ENCODE results near the gene GTF3A.

GTF3A gene

GRCh38 chr13:27448308-27448707, 23.9 kb downstream of the GTF3A start:
- no peak for DNase-seq (ENCODE audit: low spot score)

- no peak for DNase-seq (ENCODE audit: low spot score)
Observed at GRCh38 chr13:27449081-27449603, 24.7 kb downstream of the GTF3A start.

- DNase-seq (ENCODE audit: low spot score) = peak; percentile 96
Observed at GRCh38 chr13:27449936-27450828, 25.8 kb downstream of the GTF3A start, which contains the start of gene MTIF3. TSS of gene MTIF3 (minus strand) at chr13:27450564. CDS start at chr13:27440448, 10,116 bp downstream.

- DNase-seq (ENCODE audit: low spot score) = no peak
Observed at GRCh38 chr13:27450921-27451471, 26.6 kb downstream of the GTF3A start.

- DNase-seq (ENCODE audit: low spot score) = no peak
Observed at GRCh38 chr13:27455331-27455855, 31.0 kb downstream of the GTF3A start.

- no peak for DNase-seq (ENCODE audit: low spot score)
Observed at GRCh38 chr13:27461940-27462584, 37.6 kb downstream of the GTF3A start.

GRCh38 chr13:27463500-27463899, 39.1 kb downstream of the GTF3A start:
- DNase-seq (ENCODE audit: low spot score) = no peak

GRCh38 chr13:27465611-27466010, 41.2 kb downstream of the GTF3A start:
- no peak for DNase-seq (ENCODE audit: low spot score)

GRCh38 chr13:27466513-27466912, 42.1 kb downstream of the GTF3A start:
- no peak for DNase-seq (ENCODE audit: low spot score)

GRCh38 chr13:27470075-27470820, 45.8 kb downstream of the GTF3A start:
- DNase-seq (ENCODE audit: low spot score) = no peak

GRCh38 chr13:27472441-27472840, 48.0 kb downstream of the GTF3A start:
- no peak for DNase-seq (ENCODE audit: low spot score)

GRCh38 chr13:27472941-27473340, 48.5 kb downstream of the GTF3A start:
- DNase-seq (ENCODE audit: low spot score) = no peak

GRCh38 chr13:27474751-27475268, 50.4 kb downstream of the GTF3A start:
- DNase-seq (ENCODE audit: low spot score) = no peak

GRCh38 chr13:27476943-27477703, 52.7 kb downstream of the GTF3A start:
- no peak for DNase-seq (ENCODE audit: low spot score)

- peak; percentile 23 for DNase-seq (ENCODE audit: low spot score)
Observed at GRCh38 chr13:27481766-27482165, 57.3 kb downstream of the GTF3A start.

- no peak for DNase-seq (ENCODE audit: low spot score)
Observed at GRCh38 chr13:27482983-27483382, 58.6 kb downstream of the GTF3A start.

GRCh38 chr13:27483421-27483820, 59.0 kb downstream of the GTF3A start:
- no peak for DNase-seq (ENCODE audit: low spot score)
